H7 (cell line): ENCODE measurements around the gene TP53TG5. TPM values are rescaled to one million over a fixed set of nuclear protein-coding genes. Genes with fewer than 3 reads are reported as not detected.
"Not testable (repeated sequence)": the region's sequence is repeated elsewhere in the genome, so short reads cannot be mapped to it uniquely, and the experiment has no call there.

Experiments
- DNase-seq: peaks from one replicate; pipeline ENCODE4 v3.0.0; 2012
- H3K27me3 ChIP-seq: 2 replicates; pipeline ENCODE4 v1.6.0; 2011; ENCODE audit warnings: mild to moderate bottlenecking, low read length; ENCODE audit not compliant: control insufficient read depth, insufficient read depth
- H3K36me3 ChIP-seq: replicated peaks from 2 replicates; pipeline ENCODE4 v1.5.1; 2011; ENCODE audit warnings: low read length; ENCODE audit not compliant: control insufficient read depth, insufficient read depth
- H3K4me3 ChIP-seq: 2 replicates; pipeline ENCODE4 v1.5.1; 2011; ENCODE audit warnings: low read depth, mild to moderate bottlenecking, control low read depth, low read length, moderate library complexity; ENCODE audit not compliant: insufficient read depth
- total RNA-seq: library from RNA; depleted of rRNA; stranded (reverse); fragments of >200 nt; shearing (Covaris generic); gene quantifications from 2 replicates; pipeline ENCODE4 v1.2.3, GENCODE V29; 2014

TP53TG5 gene
- total RNA-seq, 1 experiment from 2014 or later, result not detected

- DNase-seq, result peak; percentile 8
- peak overlapping the region; percentile 81 for H3K4me3 ChIP-seq
- H3K27me3 ChIP-seq, result no peaks in the 10 kb centered on the region
- peaks cover 2% of the 10 kb centered on the region; the same call in 1 of the 2 replicates for H3K36me3 ChIP-seq
These were observed 14.3 kb downstream of the TP53TG5 start for GRCh38 chr20:45363611-45364492.

- Histone ChIP-seq H3K27me3 (no peaks in the 10 kb centered on the region), H3K36me3 (peaks cover 2% of the 10 kb centered on the region; the same call in 1 of the 2 replicates), H3K4me3 (peak within 1 kb of the TSS; percentile 81)
- DNase-seq, result peak; percentile 98
These were observed 15.1 kb downstream of the TP53TG5 start, which contains the start of gene SYS1 for GRCh38 chr20:45362804-45363610. Gene SYS1, plus strand, starts transcription at chr20:45363156. Its CDS starts 376 bp downstream, at chr20:45363532.

GRCh38 chr20:45361793-45362192 lies 16.3 kb downstream of the TP53TG5 start:
- Histone ChIP-seq H3K27me3 (no peaks in the 10 kb centered on the region), H3K4me3 (no peak overlapping the region), H3K36me3 (peaks cover 2% of the 10 kb centered on the region; the same call in 1 of the 2 replicates)
- DNase-seq, result no peak

GRCh38 chr20:45359406-45360148 lies 18.5 kb downstream of the TP53TG5 start:
- DNase-seq, result no peak
- no peaks in the 10 kb centered on the region for H3K36me3 ChIP-seq
- H3K27me3 ChIP-seq, result no peaks in the 10 kb centered on the region
- no peak overlapping the region for H3K4me3 ChIP-seq

- Histone ChIP-seq H3K4me3 (no peak overlapping the region), H3K36me3 (no peaks in the 10 kb centered on the region), H3K27me3 (no peaks in the 10 kb centered on the region)
- DNase-seq, result no peak
These were observed 19.1 kb downstream of the TP53TG5 start for GRCh38 chr20:45359069-45359405.

- no peak overlapping the region for H3K4me3 ChIP-seq
- DNase-seq, result no peak
- no peaks in the 10 kb centered on the region for H3K36me3 ChIP-seq
- H3K27me3 ChIP-seq, result no peaks in the 10 kb centered on the region
These were observed 19.6 kb downstream of the TP53TG5 start for GRCh38 chr20:45358282-45359068.

GRCh38 chr20:45355209-45356084 lies 22.7 kb downstream of the TP53TG5 start:
- DNase-seq, result no peak
- no peaks in the 10 kb centered on the region for H3K27me3 ChIP-seq
- H3K4me3 ChIP-seq, result no peak overlapping the region
- H3K36me3 ChIP-seq, result no peaks in the 10 kb centered on the region

GRCh38 chr20:45354423-45355208 lies 23.5 kb downstream of the TP53TG5 start:
- H3K27me3 ChIP-seq, result no peaks in the 10 kb centered on the region
- no peak overlapping the region for H3K4me3 ChIP-seq
- no peaks in the 10 kb centered on the region for H3K36me3 ChIP-seq
- DNase-seq, result no peak

GRCh38 chr20:45353746-45354145 lies 24.4 kb downstream of the TP53TG5 start:
- Histone ChIP-seq H3K27me3 (no peaks in the 10 kb centered on the region), H3K36me3 (no peaks in the 10 kb centered on the region), H3K4me3 (no peak overlapping the region)
- peak; percentile 40 for DNase-seq

GRCh38 chr20:45352729-45353128 lies 25.4 kb downstream of the TP53TG5 start:
- H3K27me3 ChIP-seq, result no peaks in the 10 kb centered on the region
- H3K4me3 ChIP-seq, result no peak overlapping the region
- DNase-seq, result no peak
- no peaks in the 10 kb centered on the region for H3K36me3 ChIP-seq

- H3K27me3 ChIP-seq, H3K4me3 ChIP-seq, H3K36me3 ChIP-seq, DNase-seq: not testable (repeated sequence)
These were observed 27.3 kb downstream of the TP53TG5 start for GRCh38 chr20:45350795-45351194.

GRCh38 chr20:45350217-45350616 lies 27.9 kb downstream of the TP53TG5 start:
- Histone ChIP-seq H3K27me3 (no peaks in the 10 kb centered on the region), H3K36me3 (no peaks in the 10 kb centered on the region), H3K4me3 (no peak overlapping the region)
- DNase-seq, result no peak
